Breast epithelium (tissue), 4 donors: ENCODE results near the gene ODF4. TPM values are rescaled to one million over a fixed set of nuclear protein-coding genes. Genes with fewer than 3 reads are reported as not detected.

Experiments used
- DNase-seq, 2 donors: peaks; one replicate each; pipeline ENCODE4 v3.0.0-alpha.2; 2019; ENCODE audit warnings: low spot score in 2 of 2
- H3K27ac ChIP-seq, 2 donors: fragments of 200-600 bp; sonication (generic) in 1 of 2; one replicate each; pipeline ENCODE4 v1.5.1; 2016 to 2019; ENCODE audit warnings: mild to moderate bottlenecking in 1 of 2
- H3K27me3 ChIP-seq, 2 donors: fragments of 200-600 bp; sonication (generic) in 1 of 2; one replicate each; pipeline versions ENCODE4 v1.5.1 to v1.6.0; 2017 to 2019; ENCODE audit warnings: control low read depth in 1 of 2, mild to moderate bottlenecking in 1 of 2
- H3K36me3 ChIP-seq: fragments of 200-600 bp; one replicate; pipeline ENCODE4 v1.5.1; 2019
- H3K4me1 ChIP-seq, 2 donors: fragments of 200-600 bp; sonication (generic); one replicate each; pipeline ENCODE4 v1.5.1; 2016 to 2019; ENCODE audit warnings: control low read depth in 1 of 2
- H3K4me3 ChIP-seq, 3 donors: fragments of 200-600 bp; sonication (generic); 1 replicate in 2 of 3; 2 replicates in 1 of 3; pipeline ENCODE4 v1.5.1; 2016 to 2019; ENCODE audit warnings: mild to moderate bottlenecking in 3 of 3, moderate library complexity in 2 of 3
- H3K9me3 ChIP-seq, 2 donors: fragments of 200-600 bp; sonication (generic) in 1 of 2; one replicate each; pipeline ENCODE4 v1.5.1; 2016 to 2019; ENCODE audit warnings: control low read depth in 1 of 2
- POLR2A ChIP-seq: fragments of 450-650 bp; IDR thresholded peaks from one replicate; pipeline ENCODE4 v1.6.1; 2016; ENCODE audit warnings: antibody characterized with exemption, mild to moderate bottlenecking, moderate library complexity
- POLR2AphosphoS5 ChIP-seq, 3 donors: sonication (generic); formaldehyde crosslinking; IDR thresholded peaks; one replicate each; pipeline ENCODE4 v1.6.1; 2017; ENCODE audit warnings: antibody characterized with exemption in 3 of 3
- intact Hi-C: fragments of 100-400 bp; cut with DNase I; formaldehyde crosslinking; loops from one replicate; pipeline ENCODE4 v1.15.1; 2023; ENCODE audit warnings: low total_unique reads
- total RNA-seq, 3 donors: library from RNA; depleted of rRNA; stranded (reverse); fragments of >200 nt; gene quantifications; one replicate each; pipeline ENCODE4 v1.1.0, GENCODE V29; 2016
- TF ChIP-seq, protein P1 (sequence below), 3 donors: fragments of 450-650 bp; IDR thresholded peaks; one replicate each; pipeline ENCODE4 v1.5.1; 2016 to 2017; ENCODE audit warnings: antibody characterized with exemption in 3 of 3, mild to moderate bottlenecking in 3 of 3, moderate library complexity in 3 of 3

Gene ODF4
- total RNA-seq, 3 donors from 2014 or later: not detected

DNA sequence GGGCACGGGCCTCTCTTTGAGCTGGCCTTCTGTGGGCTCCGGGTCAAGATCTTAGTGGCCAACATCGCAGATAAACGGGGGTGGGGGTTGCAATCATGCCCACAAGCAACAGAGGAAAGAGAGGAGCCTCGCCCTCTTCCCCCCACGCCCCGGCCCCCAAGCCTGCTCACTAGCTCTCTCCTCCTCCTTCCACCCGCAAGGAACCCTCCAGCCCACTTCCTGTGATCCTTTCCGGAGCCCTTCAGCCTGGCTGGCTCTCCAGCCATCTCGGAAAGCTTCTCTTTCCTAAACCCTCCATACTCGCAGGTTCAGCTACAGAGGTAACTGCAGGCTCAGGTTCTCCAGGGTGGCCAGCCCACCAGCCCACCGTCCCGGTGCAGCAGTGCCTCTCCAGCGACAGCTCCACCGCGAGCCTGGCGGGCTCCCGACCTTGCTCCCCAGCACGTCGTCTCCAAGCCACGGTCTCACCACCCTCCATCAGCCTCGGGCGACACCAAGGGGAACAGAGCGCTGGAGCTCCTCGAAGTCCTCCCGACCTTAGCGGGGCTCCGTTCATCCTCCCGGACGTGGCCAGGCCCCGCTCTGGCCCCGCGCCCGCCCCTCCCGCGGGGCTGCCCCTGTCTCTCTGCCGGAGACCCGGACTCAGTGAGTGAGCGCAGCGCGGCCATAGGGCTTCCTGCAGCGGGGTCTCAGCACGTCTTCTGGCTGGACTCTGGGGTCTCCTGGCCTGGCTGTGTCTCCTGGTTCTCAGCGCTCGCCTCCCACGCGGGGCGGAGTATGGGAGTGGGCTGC is 12.9 kb upstream of the ODF4 start:
- Histone ChIP-seq H3K4me1 (no peaks in the 10 kb centered on the region), H3K27me3 (no peaks in the 10 kb centered on the region), H3K27ac (peak overlapping the region; percentile 52 to 79), H3K9me3 (no peaks in the 10 kb centered on the region), H3K36me3 (no peaks in the 10 kb centered on the region), H3K4me3 (peak overlapping the region; percentile 57 to 78 (median 63))
- TF ChIP-seq POLR2AphosphoS5 (IDR thresholded peaks at IDR 0.05) (no peak), POLR2A (no peak)
- TF ChIP-seq, protein P1, sequence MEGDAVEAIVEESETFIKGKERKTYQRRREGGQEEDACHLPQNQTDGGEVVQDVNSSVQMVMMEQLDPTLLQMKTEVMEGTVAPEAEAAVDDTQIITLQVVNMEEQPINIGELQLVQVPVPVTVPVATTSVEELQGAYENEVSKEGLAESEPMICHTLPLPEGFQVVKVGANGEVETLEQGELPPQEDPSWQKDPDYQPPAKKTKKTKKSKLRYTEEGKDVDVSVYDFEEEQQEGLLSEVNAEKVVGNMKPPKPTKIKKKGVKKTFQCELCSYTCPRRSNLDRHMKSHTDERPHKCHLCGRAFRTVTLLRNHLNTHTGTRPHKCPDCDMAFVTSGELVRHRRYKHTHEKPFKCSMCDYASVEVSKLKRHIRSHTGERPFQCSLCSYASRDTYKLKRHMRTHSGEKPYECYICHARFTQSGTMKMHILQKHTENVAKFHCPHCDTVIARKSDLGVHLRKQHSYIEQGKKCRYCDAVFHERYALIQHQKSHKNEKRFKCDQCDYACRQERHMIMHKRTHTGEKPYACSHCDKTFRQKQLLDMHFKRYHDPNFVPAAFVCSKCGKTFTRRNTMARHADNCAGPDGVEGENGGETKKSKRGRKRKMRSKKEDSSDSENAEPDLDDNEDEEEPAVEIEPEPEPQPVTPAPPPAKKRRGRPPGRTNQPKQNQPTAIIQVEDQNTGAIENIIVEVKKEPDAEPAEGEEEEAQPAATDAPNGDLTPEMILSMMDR (IDR thresholded peaks at IDR 0.05): no peak
- intact Hi-C loops: no loop called here
- DNase-seq: no peak

DNA sequence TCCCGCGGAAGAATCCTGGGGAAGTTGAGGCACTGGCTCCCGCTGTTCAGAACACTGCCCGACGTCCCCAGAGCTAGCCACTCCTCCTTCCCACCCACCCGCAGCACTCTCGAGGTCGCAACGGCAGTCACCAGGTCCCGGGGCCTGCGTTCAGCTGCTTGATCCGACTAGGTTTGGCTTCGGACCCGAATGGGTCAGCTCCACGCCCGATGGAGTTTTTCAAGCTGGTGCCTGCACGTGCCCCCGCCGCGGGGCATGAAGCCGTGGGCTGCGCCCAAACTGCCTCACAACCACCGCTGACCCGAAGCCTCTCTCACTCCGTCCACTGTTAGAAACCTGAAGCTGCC is 12.4 kb upstream of the ODF4 start:
- no peaks in the 10 kb centered on the region for H3K4me1 ChIP-seq
- no peaks in the 10 kb centered on the region for H3K27me3 ChIP-seq
- intact Hi-C loops: no loop called here

DNA sequence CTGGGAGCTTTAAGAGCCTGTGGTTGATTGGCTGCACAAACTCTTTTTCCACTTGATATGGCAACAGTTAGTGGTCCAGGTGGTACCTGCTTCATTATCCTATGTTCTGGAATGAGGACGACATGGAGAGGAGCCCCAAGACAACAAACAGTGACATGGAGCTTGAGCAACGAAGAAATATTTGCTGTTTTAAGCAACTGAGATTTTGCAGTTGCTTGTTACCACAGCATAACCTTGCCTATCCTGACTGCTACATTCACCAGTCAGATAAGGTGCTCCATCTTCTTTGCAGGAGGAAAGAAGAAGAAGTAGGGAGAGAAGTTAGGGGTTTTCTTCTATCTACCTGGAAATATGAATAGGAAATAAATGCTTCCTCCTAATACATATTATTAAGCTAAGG is 7.5 kb upstream of the ODF4 start:
- H3K9me3 ChIP-seq: no peaks in the 10 kb centered on the region
- no peaks in the 10 kb centered on the region for H3K36me3 ChIP-seq
- H3K27ac ChIP-seq: no peak overlapping the region
- H3K4me3 ChIP-seq: no peak overlapping the region
- no peak for DNase-seq
- no peaks in the 10 kb centered on the region for H3K4me1 ChIP-seq
- intact Hi-C loops: no loop called here
- TF ChIP-seq POLR2A: no peak
- no peaks in the 10 kb centered on the region for H3K27me3 ChIP-seq

More for the DNA sequence above, 12.4 kb upstream of the ODF4 start:
- Histone ChIP-seq H3K27ac (peak overlapping the region; percentile 52 to 79), H3K36me3 (no peaks in the 10 kb centered on the region), H3K4me3 (peak overlapping the region; percentile 57 to 78 (median 63)), H3K9me3 (no peaks in the 10 kb centered on the region)
- TF ChIP-seq, protein P1 (IDR thresholded peaks at IDR 0.05): no peak
- TF ChIP-seq POLR2A: no peak
- no peak for TF ChIP-seq POLR2AphosphoS5 (IDR thresholded peaks at IDR 0.05)
- DNase-seq: no peak

DNA sequence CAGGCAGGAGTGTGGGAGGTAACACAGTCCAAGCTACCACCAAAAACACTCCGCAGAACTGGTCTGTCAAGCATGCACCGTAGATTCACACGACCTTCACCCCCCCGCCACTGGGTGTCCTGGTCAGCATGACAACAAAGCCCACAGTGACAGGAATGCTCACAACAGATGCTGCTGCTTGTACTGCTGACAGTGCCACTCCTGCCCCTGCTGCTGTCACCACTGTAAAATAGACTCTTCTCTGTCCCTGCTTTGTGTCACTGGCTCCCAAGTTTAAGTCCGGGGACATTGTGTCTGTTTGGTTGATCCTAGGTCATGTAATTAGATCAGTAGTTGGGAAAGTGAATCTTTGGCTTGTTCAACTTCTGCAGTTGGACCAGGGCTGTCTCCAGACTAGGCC is 7.0 kb upstream of the ODF4 start:
- Histone ChIP-seq H3K4me3 (no peak overlapping the region), H3K4me1 (no peaks in the 10 kb centered on the region), H3K36me3 (no peaks in the 10 kb centered on the region), H3K27me3 (no peaks in the 10 kb centered on the region), H3K9me3 (no peaks in the 10 kb centered on the region), H3K27ac (no peak overlapping the region)
- intact Hi-C loops: no loop called here
- TF ChIP-seq POLR2A (no peak), POLR2AphosphoS5 (IDR thresholded peaks at IDR 0.05) (no peak)
- TF ChIP-seq, protein P1 (IDR thresholded peaks at IDR 0.05): no peak
- DNase-seq: peak; percentile 50 to 74

DNA sequence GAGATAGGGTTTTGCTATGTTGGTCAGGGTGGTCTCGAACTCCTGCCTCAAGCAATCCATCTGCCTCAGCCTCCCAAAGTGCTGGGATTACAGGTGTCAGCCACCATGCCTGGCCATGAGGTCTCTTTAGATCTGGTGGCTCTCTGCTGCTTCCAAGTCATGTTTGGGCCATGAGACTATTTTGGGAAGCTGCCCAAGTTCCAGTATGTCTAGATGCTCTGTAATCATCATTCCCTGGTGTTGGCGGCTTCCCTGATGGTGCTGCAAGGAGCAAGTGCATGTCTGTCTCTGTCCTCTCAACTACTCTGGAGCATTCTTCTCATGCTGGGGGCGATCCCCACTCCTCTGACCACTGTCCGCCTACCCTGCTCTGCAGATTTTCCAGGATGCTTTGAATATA is 6.4 kb upstream of the ODF4 start:
- no peak for DNase-seq
- H3K27ac ChIP-seq: no peak overlapping the region
- no peaks in the 10 kb centered on the region for H3K4me1 ChIP-seq
- no peak overlapping the region for H3K4me3 ChIP-seq
- TF ChIP-seq POLR2A (no peak), POLR2AphosphoS5 (IDR thresholded peaks at IDR 0.05) (no peak)
- TF ChIP-seq, protein P1 (IDR thresholded peaks at IDR 0.05): no peak
- intact Hi-C loops: no loop called here
- H3K36me3 ChIP-seq: no peaks in the 10 kb centered on the region
- H3K9me3 ChIP-seq: no peaks in the 10 kb centered on the region
- no peaks in the 10 kb centered on the region for H3K27me3 ChIP-seq
